Caki2 (cell line): ENCODE data around the gene SLC25A25. TPM values are rescaled to one million over a fixed set of nuclear protein-coding genes. Genes with fewer than 3 reads are reported as not detected.

Experiments used
- DNase-seq: peaks from one replicate; pipeline ENCODE4 v3.0.0-alpha.2; 2015; ENCODE audit warnings: low read depth
- in situ Hi-C: cut with HindIII; loops from 2 replicates; pipeline ENCODE4 v1.10.0; 2016; ENCODE audit warnings: low sequenced_read_pairs, low pct_unique_long_range_greater_than_20kb, mixed read lengths
- total RNA-seq: library from RNA; depleted of rRNA; stranded (reverse); fragments of >200 nt; shearing (Covaris generic); gene quantifications from 2 replicates; pipeline ENCODE4 v1.2.3, GENCODE V29; 2014; ENCODE audit warnings: low replicate concordance

SLC25A25 gene
- total RNA-seq, 1 experiment from 2014 or later: 5.0 TPM

GRCh38 chr9:128047231-128047630 lies 20.8 kb upstream of the SLC25A25 start:
- in situ Hi-C loops: no loop called here
- no peak for DNase-seq

- in situ Hi-C loops: no loop called here
- DNase-seq: no peak
These were observed 19.4 kb upstream of the SLC25A25 start for GRCh38 chr9:128048663-128049062.

GRCh38 chr9:128049843-128050242 lies 18.2 kb upstream of the SLC25A25 start:
- DNase-seq: no peak
- in situ Hi-C loops: no loop called here

GRCh38 chr9:128051932-128052709 lies 15.9 kb upstream of the SLC25A25 start:
- no peak for DNase-seq
- in situ Hi-C loops: no loop called here

GRCh38 chr9:128053560-128053959 lies 14.5 kb upstream of the SLC25A25 start:
- in situ Hi-C loops: no loop called here
- no peak for DNase-seq

- DNase-seq: no peak
- in situ Hi-C loops: no loop called here
These were observed 13.9 kb upstream of the SLC25A25 start for GRCh38 chr9:128054087-128054486.

GRCh38 chr9:128055344-128056040 lies 12.5 kb upstream of the SLC25A25 start:
- in situ Hi-C loops: no loop called here
- DNase-seq: no peak

- DNase-seq: no peak
- in situ Hi-C loops: no loop called here
These were observed 11.9 kb upstream of the SLC25A25 start for GRCh38 chr9:128056086-128056485.

- in situ Hi-C loops: no loop called here
- DNase-seq: no peak
These were observed 10.9 kb upstream of the SLC25A25 start for GRCh38 chr9:128056887-128057723.

- in situ Hi-C loops: no loop called here
- no peak for DNase-seq
These were observed 10.2 kb upstream of the SLC25A25 start for GRCh38 chr9:128057724-128058409.

- in situ Hi-C loops: no loop called here
These were observed 8.6 kb upstream of the SLC25A25 start for GRCh38 chr9:128059365-128059983.

GRCh38 chr9:128061275-128061960 lies 6.6 kb upstream of the SLC25A25 start:
- DNase-seq: no peak
- in situ Hi-C loops: no loop called here

More at GRCh38 chr9:128059365-128059983, 8.6 kb upstream of the SLC25A25 start:
- no peak for DNase-seq

GRCh38 chr9:128062279-128062678 lies 5.8 kb upstream of the SLC25A25 start:
- no peak for DNase-seq
- in situ Hi-C loops: no loop called here

GRCh38 chr9:128062846-128063831 lies 4.9 kb upstream of the SLC25A25 start:
- in situ Hi-C loops: no loop called here
- no peak for DNase-seq

- in situ Hi-C loops: no loop called here
These were observed 1.9 kb upstream of the SLC25A25 start for GRCh38 chr9:128065907-128066712.

More at GRCh38 chr9:128065907-128066712, 1.9 kb upstream of the SLC25A25 start:
- no peak for DNase-seq
